Activated B cell treated with CpG ODN at 0.5 μM for 24 hours (primary cell): ENCODE data around the gene MS4A14. TPM values are rescaled to one million over a fixed set of nuclear protein-coding genes. Genes with fewer than 3 reads are reported as not detected.

Source experiments
- ATAC-seq: fragments of 200-7000 bp; cut with Tn5 transposase; one replicate; pipeline ENCODE4 v1.10.0; 2021; ENCODE audit warnings: low read depth, mild to moderate bottlenecking, moderate library complexity
- CTCF ChIA-PET: fragments of 350-600 bp; sonication (Branson Sonifier 250); formaldehyde crosslinking; loops from one replicate; lab custom pipeline; 2021; ENCODE audit warnings: antibody characterized with exemption; lab: Charles Lee
- POLR2A ChIA-PET: fragments of 350-600 bp; sonication (Branson Sonifier 250); formaldehyde crosslinking; loops from one replicate; lab custom pipeline; 2021; ENCODE audit warnings: antibody characterized with exemption; lab: Charles Lee
- DNase-seq: peaks from one replicate; pipeline ENCODE4 v3.0.0; 2022
- H3K27ac Mint-ChIP-seq: one replicate; pipeline ENCODE4 v1.8.0; 2020; ENCODE audit warnings: mixed read lengths
- H3K27me3 Mint-ChIP-seq: one replicate; pipeline ENCODE4 v1.8.0; 2021; ENCODE audit warnings: mixed read lengths
- H3K36me3 Mint-ChIP-seq: one replicate; pipeline ENCODE4 v1.8.0; 2021; ENCODE audit warnings: low read depth, mixed read lengths
- H3K4me1 Mint-ChIP-seq: one replicate; pipeline ENCODE4 v1.8.0; 2021; ENCODE audit warnings: mixed read lengths
- H3K4me3 Mint-ChIP-seq: one replicate; pipeline ENCODE4 v1.8.0; 2020; ENCODE audit warnings: mild to moderate bottlenecking, mixed read lengths
- H3K9me3 Mint-ChIP-seq: one replicate; pipeline ENCODE4 v1.8.0; 2020; ENCODE audit warnings: mixed read lengths
- intact Hi-C: fragments of 100-400 bp; cut with micrococcal nuclease; formaldehyde crosslinking; loops from one replicate; pipeline ENCODE4 v1.15.1; 2024
- total RNA-seq: library from RNA; stranded (reverse); gene quantifications from 2 replicates; pipeline ENCODE4 v1.2.3, GENCODE V29; 2022
- TF ChIP-seq, protein P1 (sequence below): fragments of 200-600 bp; IDR thresholded peaks from one replicate; pipeline ENCODE4 v1.8.0; 2022; ENCODE audit warnings: antibody characterized with exemption, mild to moderate bottlenecking

MS4A14 gene
- total RNA-seq, 1 donor from 2014 or later = 4.9 TPM

DNA sequence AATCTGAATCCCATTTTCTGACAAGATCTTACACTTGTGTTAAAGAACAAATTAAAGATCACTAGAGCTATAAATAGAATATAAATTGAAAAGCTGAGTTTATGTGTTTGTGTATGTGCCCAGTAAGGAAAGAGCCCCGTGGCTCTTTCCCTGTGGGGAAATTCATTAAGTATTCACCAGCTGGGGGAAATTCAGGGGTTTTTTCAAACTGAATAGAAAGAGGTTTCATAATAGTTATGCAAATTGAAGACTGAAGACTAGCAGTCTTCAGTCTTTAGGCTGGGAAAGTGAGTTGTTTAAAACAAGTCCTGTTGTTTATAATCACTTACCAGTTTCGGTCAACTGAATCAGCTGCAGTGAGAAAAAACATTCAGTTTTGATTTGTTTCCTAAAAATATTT is 29.2 kb upstream of the MS4A14 start:
- Mint-ChIP-seq H3K36me3 (peaks cover 36% of the 10 kb centered on the region), H3K9me3 (peaks cover 4% of the 10 kb centered on the region), H3K4me1 (peaks cover 98% of the 10 kb centered on the region), H3K27me3 (no peaks in the 10 kb centered on the region), H3K4me3 (peak overlapping the region; percentile 63), H3K27ac (peak overlapping the region; percentile 90)
- ChIA-PET CTCF (interaction anchor here (0.7 to 8.0 kb wide), 7 partner anchors 13 to 267 kb away, joined by 3 to 194 read pairs (median 5); partner anchors contain the start of gene MS4A1), POLR2A (interaction anchor here (0.6 to 18.0 kb wide), 23 partner anchors 9 to 1261 kb away, joined by 3 to 800 read pairs (median 5); partner anchors contain the start of genes MS4A1, MS4A14 and MS4A7)
- DNase-seq (no peak), ATAC-seq (peak; percentile 60)
- TF ChIP-seq, protein P1, sequence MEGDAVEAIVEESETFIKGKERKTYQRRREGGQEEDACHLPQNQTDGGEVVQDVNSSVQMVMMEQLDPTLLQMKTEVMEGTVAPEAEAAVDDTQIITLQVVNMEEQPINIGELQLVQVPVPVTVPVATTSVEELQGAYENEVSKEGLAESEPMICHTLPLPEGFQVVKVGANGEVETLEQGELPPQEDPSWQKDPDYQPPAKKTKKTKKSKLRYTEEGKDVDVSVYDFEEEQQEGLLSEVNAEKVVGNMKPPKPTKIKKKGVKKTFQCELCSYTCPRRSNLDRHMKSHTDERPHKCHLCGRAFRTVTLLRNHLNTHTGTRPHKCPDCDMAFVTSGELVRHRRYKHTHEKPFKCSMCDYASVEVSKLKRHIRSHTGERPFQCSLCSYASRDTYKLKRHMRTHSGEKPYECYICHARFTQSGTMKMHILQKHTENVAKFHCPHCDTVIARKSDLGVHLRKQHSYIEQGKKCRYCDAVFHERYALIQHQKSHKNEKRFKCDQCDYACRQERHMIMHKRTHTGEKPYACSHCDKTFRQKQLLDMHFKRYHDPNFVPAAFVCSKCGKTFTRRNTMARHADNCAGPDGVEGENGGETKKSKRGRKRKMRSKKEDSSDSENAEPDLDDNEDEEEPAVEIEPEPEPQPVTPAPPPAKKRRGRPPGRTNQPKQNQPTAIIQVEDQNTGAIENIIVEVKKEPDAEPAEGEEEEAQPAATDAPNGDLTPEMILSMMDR = no peak
- intact Hi-C loops = loop anchor here (1.0 kb wide), 5 partner anchors 11 to 110 kb away; partner anchors contain the start of genes MS4A1, MS4A14 and MS4A7

DNA sequence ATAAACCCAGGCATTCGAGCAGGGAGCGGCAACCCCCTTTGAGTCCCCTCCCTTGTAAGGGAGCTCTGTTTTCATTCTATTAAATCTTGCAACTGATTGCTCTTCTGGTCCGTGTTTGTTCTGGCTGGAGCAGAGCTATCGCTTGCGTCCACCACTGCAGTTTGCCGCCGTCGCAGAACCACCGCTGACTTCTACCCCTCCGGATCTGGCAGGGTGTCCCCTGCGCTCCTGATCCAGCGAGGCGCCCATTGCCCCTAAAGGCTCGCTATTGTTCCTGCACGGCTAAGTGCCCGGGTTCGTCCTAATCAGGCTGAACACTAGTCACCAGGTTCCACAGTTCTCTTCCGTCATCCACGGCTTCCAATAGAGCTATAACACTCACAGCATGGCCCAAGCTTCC is 28.4 kb upstream of the MS4A14 start:
- Mint-ChIP-seq H3K4me1 (peaks cover 97% of the 10 kb centered on the region), H3K4me3 (peak overlapping the region; percentile 63), H3K36me3 (peaks cover 36% of the 10 kb centered on the region), H3K27ac (peak overlapping the region; percentile 90), H3K27me3 (no peaks in the 10 kb centered on the region), H3K9me3 (peaks cover 4% of the 10 kb centered on the region)
- POLR2A ChIA-PET = interaction anchor here (0.6 to 18.0 kb wide), 17 partner anchors 11 to 265 kb away, joined by 3 to 800 read pairs (median 9); partner anchors contain the start of genes MS4A1, MS4A14 and MS4A7
- TF ChIP-seq, protein P1 = no peak
- DNase-seq (no peak), ATAC-seq (no peak)
- intact Hi-C loops = loop anchor here (1.0 kb wide), 5 partner anchors 10 to 109 kb away; partner anchors contain the start of genes MS4A1, MS4A14 and MS4A7
- CTCF ChIA-PET = interaction anchor here (1.2 to 8.0 kb wide), 5 partner anchors 90 to 266 kb away, joined by 4 to 194 read pairs (median 6); partner anchors contain the start of gene MS4A1

DNA sequence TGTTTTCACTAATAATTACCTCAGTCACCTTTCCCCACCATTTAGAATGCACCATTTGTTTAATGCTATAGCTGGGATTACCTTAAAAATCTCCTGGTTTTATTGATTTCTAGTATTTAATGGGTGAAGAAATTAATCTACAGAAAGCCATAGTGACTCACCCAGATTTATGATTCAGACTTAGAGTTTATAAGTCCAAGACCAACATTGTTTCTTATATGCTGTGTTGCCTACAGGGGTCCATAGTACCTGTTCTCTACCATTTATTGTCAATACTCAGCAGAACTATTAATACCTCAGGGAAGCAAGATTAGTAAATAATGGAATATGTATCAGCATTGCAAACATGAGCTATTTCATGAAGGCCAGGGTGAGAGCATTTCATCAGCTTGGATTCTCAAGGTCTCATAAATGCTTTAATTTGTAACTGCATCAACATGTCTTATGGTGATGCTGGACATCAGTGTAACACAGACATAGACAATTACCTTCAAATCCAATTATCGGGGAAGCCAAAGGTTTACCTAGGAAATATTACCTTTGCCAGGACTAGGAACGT is 25.9 kb upstream of the MS4A14 start:
- H3K4me3 Mint-ChIP-seq = no peak overlapping the region
- POLR2A ChIA-PET = interaction anchor here (1.1 to 18.0 kb wide), 7 partner anchors 8 to 113 kb away, joined by 3 to 800 read pairs (median 6); partner anchors contain the start of genes MS4A1 and MS4A7
- peak overlapping the region; percentile 90 for H3K27ac Mint-ChIP-seq
- no peaks in the 10 kb centered on the region for H3K27me3 Mint-ChIP-seq
- H3K36me3 Mint-ChIP-seq = peaks cover 29% of the 10 kb centered on the region
- ATAC-seq (no peak), DNase-seq (no peak)
- H3K9me3 Mint-ChIP-seq = peaks cover 4% of the 10 kb centered on the region
- intact Hi-C loops = no loop called here
- TF ChIP-seq, protein P1 = no peak
- peaks cover 97% of the 10 kb centered on the region for H3K4me1 Mint-ChIP-seq
- CTCF ChIA-PET = interaction anchor here (0.9 to 1.2 kb wide), 2 partner anchors 101 to 108 kb away, joined by 3 to 4 read pairs; no protein-coding TSS in a partner anchor

DNA sequence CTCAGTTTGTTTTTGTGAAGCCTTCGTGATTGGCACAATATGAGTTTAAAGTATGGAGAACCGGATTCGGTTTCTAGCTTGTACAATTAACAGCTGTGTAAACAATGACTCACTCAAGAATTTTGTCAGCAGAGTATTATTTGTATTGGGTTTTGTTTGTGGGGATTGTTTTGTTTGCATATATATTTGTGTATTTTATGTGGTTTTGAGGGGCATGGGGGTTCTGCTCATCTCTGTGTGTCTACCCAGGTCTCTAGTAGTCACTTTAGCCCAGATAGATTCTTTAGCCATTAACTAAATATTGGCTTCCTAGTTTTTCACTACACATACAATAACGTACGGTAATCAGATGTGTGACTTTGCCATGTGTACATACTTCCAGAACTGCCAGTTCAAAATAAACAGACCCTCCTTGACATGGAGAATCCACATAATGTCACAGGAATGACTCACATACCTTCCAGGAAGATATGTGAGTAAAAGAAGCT is 25.4 kb upstream of the MS4A14 start:
- peaks cover 96% of the 10 kb centered on the region for H3K4me1 Mint-ChIP-seq
- no peak for DNase-seq
- peaks cover 29% of the 10 kb centered on the region for H3K36me3 Mint-ChIP-seq
- no peak overlapping the region for H3K4me3 Mint-ChIP-seq
- intact Hi-C loops = no loop called here
- H3K9me3 Mint-ChIP-seq = peaks cover 4% of the 10 kb centered on the region
- POLR2A ChIA-PET = interaction anchor here (1.1 to 18.0 kb wide), 6 partner anchors 8 to 113 kb away, joined by 3 to 800 read pairs (median 6); partner anchors contain the start of genes MS4A1 and MS4A7
- peak overlapping the region; percentile 25 for H3K27ac Mint-ChIP-seq
- H3K27me3 Mint-ChIP-seq = no peaks in the 10 kb centered on the region
- CTCF ChIA-PET = interaction anchor here (0.9 to 1.2 kb wide), 2 partner anchors 101 to 107 kb away, joined by 3 to 4 read pairs; no protein-coding TSS in a partner anchor
- ATAC-seq = no peak
- TF ChIP-seq, protein P1 = no peak
